Trophoblast cell (in vitro differentiated cells and primary cell): ENCODE measurements around the gene OR4D1.
"Not testable (repeated sequence)": the region's sequence is repeated elsewhere in the genome, so short reads cannot be mapped to it uniquely, and the experiment has no call there.

Source experiments
- DNase-seq, 2 donors: peaks; one replicate each; pipeline ENCODE4 v3.0.0-alpha.2; 2016
- H2AFZ ChIP-seq: 2 replicates; pipeline ENCODE4 v1.6.1; 2013; ENCODE audit warnings: low read length, moderate library complexity, mild to moderate bottlenecking; ENCODE audit not compliant: insufficient read depth, poor library complexity
- H2AK5ac ChIP-seq: 2 replicates; pipeline ENCODE4 v1.6.1; 2013; ENCODE audit warnings: mild to moderate bottlenecking, low read length
- H2BK120ac ChIP-seq: 2 replicates; pipeline ENCODE4 v1.6.1; 2013; ENCODE audit warnings: low read length, mild to moderate bottlenecking, moderate library complexity; ENCODE audit not compliant: insufficient read depth, poor library complexity
- H2BK12ac ChIP-seq: 2 replicates; pipeline ENCODE4 v1.6.1; 2013; ENCODE audit warnings: mild to moderate bottlenecking, low read length, moderate library complexity
- H2BK5ac ChIP-seq: 2 replicates; pipeline ENCODE4 v1.6.1; 2013; ENCODE audit warnings: low read length, low read depth, moderate library complexity, mild to moderate bottlenecking; ENCODE audit not compliant: poor library complexity
- H3K14ac ChIP-seq: 2 replicates; pipeline ENCODE4 v1.6.1; 2013; ENCODE audit warnings: mild to moderate bottlenecking, low read length
- H3K18ac ChIP-seq: 2 replicates; pipeline ENCODE4 v1.6.1; 2013; ENCODE audit warnings: mild to moderate bottlenecking, low read length
- H3K23ac ChIP-seq: 2 replicates; pipeline ENCODE4 v1.6.1; 2013; ENCODE audit warnings: low read length
- H3K27ac ChIP-seq: 2 replicates; pipeline ENCODE4 v1.5.1; 2013; ENCODE audit warnings: low read depth, mild to moderate bottlenecking, inconsistent platforms, low read length, moderate library complexity
- H3K27me3 ChIP-seq: 2 replicates; pipeline ENCODE4 v1.6.1; 2013; ENCODE audit warnings: inconsistent platforms, mild to moderate bottlenecking, low read length, moderate library complexity; ENCODE audit not compliant: insufficient read depth
- H3K36me3 ChIP-seq, 2 experiments: 1 replicate in 1 of 2; 2 replicates in 1 of 2; pipeline ENCODE4 v1.6.1; 2013; ENCODE audit warnings: low read length in 2 of 2, mild to moderate bottlenecking in 2 of 2, moderate library complexity in 1 of 2; ENCODE audit not compliant: insufficient read depth in 2 of 2, control insufficient read depth in 1 of 2
- H3K4ac ChIP-seq: 2 replicates; pipeline ENCODE4 v1.6.1; 2013; ENCODE audit warnings: low read depth, mild to moderate bottlenecking, low read length, moderate library complexity
- H3K4me1 ChIP-seq, 2 experiments: 1 replicate in 1 of 2; 2 replicates in 1 of 2; pipeline ENCODE4 v1.6.1; 2013; ENCODE audit warnings: low read length in 2 of 2, mild to moderate bottlenecking in 2 of 2, moderate library complexity in 1 of 2; ENCODE audit not compliant: insufficient read depth in 2 of 2, control insufficient read depth in 1 of 2
- H3K4me2 ChIP-seq: 2 replicates; pipeline ENCODE4 v1.6.1; 2013; ENCODE audit warnings: inconsistent platforms, mild to moderate bottlenecking, low read length, moderate library complexity
- H3K4me3 ChIP-seq: 2 replicates; pipeline ENCODE4 v1.5.1; 2013; ENCODE audit warnings: mild to moderate bottlenecking, low read depth, low read length, inconsistent platforms
- H3K79me1 ChIP-seq: one replicate; pipeline ENCODE4 v1.6.1; 2013; ENCODE audit warnings: low read length
- H3K79me2 ChIP-seq: 2 replicates; pipeline ENCODE4 v1.6.1; 2013; ENCODE audit warnings: low read length, mild to moderate bottlenecking; ENCODE audit not compliant: control insufficient read depth, insufficient read depth, poor library complexity
- H3K9ac ChIP-seq: 2 replicates; pipeline ENCODE4 v1.6.1; 2013; ENCODE audit warnings: mild to moderate bottlenecking, low read length
- H3K9me3 ChIP-seq: 2 replicates; pipeline ENCODE4 v1.6.1; 2013; ENCODE audit warnings: low read depth, mild to moderate bottlenecking, control low read depth, inconsistent platforms, low read length; ENCODE audit not compliant: insufficient read depth
- H4K12ac ChIP-seq: 2 replicates; pipeline ENCODE4 v1.6.1; 2013; ENCODE audit warnings: low read depth, mild to moderate bottlenecking, low read length, moderate library complexity
- H4K8ac ChIP-seq: 2 replicates; pipeline ENCODE4 v1.6.1; 2013; ENCODE audit warnings: low read depth, mild to moderate bottlenecking, low read length, moderate library complexity
- H4K91ac ChIP-seq: one replicate; pipeline ENCODE4 v1.6.1; 2013; ENCODE audit warnings: low read depth, mild to moderate bottlenecking, low read length, moderate library complexity
- WGBS: extraction: QIAGEN DNeasy Blood & Tissue Kit; methylation state at CpG from one replicate; pipeline ENCODE4 v1.1.7; 2013; ENCODE audit warnings: missing lambda C conversion rate; ENCODE audit not compliant: insufficient read length, insufficient coverage; ENCODE audit errors: extremely low coverage; 5-methylcytosine and 5-hydroxymethylcytosine counted together

Gene OR4D1

DNA sequence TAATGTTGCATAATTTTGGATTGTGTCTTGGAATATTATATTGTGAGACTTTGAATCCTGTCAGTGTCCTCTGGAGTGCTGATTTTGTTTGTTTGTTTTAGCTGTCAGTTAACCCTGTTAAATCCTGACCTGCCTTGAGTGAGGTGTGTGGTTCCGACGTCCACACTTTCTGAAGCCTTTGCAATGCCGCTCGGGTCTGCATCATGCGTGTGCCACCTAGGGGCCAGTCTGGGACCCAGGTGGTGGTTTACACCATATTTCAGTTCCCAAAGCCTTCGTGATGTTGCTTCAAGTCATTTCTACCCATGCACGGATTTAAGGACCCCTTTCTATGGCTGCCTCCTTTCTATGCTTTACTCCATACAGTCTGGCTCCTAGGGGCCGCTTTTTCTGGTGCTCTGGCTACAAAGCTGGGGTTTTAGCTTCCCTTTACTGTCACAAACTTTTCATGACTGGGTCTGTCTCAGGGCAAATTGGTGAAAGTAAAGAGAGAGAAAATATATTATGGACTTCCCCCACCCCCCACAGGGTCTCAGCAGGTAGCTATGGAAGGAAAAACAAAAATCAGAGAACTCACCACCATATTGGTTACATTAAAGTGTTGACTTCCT, 11.4 kb upstream of the OR4D1 start:
- no peak overlapping the region for H3K27ac ChIP-seq
- no peak overlapping the region for H2BK5ac ChIP-seq
- no peak overlapping the region for H4K91ac ChIP-seq
- no peak overlapping the region for H4K12ac ChIP-seq
- no peaks in the 10 kb centered on the region for H3K27me3 ChIP-seq
- H3K4me3 ChIP-seq, result no peak overlapping the region
- no peaks in the 10 kb centered on the region for H3K9me3 ChIP-seq
- peak in 1 of 2 donors; percentile 42 for DNase-seq
- no peak overlapping the region for H2AFZ ChIP-seq
- no peaks in the 10 kb centered on the region for H3K36me3 ChIP-seq
- no peak overlapping the region for H3K4me2 ChIP-seq
- H4K8ac ChIP-seq, result no peak overlapping the region
- H3K23ac ChIP-seq, result no peak overlapping the region
- no peaks in the 10 kb centered on the region for H3K79me2 ChIP-seq
- H2BK120ac ChIP-seq, result no peak overlapping the region
- no peak overlapping the region for H3K4ac ChIP-seq
- no peak overlapping the region for H3K14ac ChIP-seq
- no peak overlapping the region for H2BK12ac ChIP-seq
- no peaks in the 10 kb centered on the region for H3K4me1 ChIP-seq
- WGBS, result no CpG with 5 or more reads among the region's 8 CpGs
- H3K79me1 ChIP-seq, result no peaks in the 10 kb centered on the region
- no peak overlapping the region for H2AK5ac ChIP-seq
- H3K9ac ChIP-seq, result no peak overlapping the region
- H3K18ac ChIP-seq, result no peak overlapping the region

GRCh38 chr17:58141505-58141904, 6.7 kb upstream of the OR4D1 start:
- Histone ChIP-seq H3K27me3 (no peaks in the 10 kb centered on the region), H2BK12ac (no peak overlapping the region), H2AK5ac (no peak overlapping the region), H3K79me1 (no peaks in the 10 kb centered on the region), H3K4me1 (no peaks in the 10 kb centered on the region), H3K4ac (no peak overlapping the region), H3K14ac (no peak overlapping the region), H4K91ac (no peak overlapping the region), H2BK5ac (no peak overlapping the region), H4K8ac (no peak overlapping the region), H4K12ac (no peak overlapping the region), H3K9ac (no peak overlapping the region), H3K27ac (no peak overlapping the region), H3K23ac (no peak overlapping the region), H3K79me2 (no peaks in the 10 kb centered on the region), H3K4me2 (no peak overlapping the region), H2AFZ (no peak overlapping the region), H3K9me3 (peaks cover 1% of the 10 kb centered on the region), H2BK120ac (no peak overlapping the region), H3K4me3 (no peak overlapping the region), H3K18ac (no peak overlapping the region), H3K36me3 (no peaks in the 10 kb centered on the region)
- WGBS, result 100% methylated on average over 2 of the region's 5 CpGs
- DNase-seq, result no peak

DNA sequence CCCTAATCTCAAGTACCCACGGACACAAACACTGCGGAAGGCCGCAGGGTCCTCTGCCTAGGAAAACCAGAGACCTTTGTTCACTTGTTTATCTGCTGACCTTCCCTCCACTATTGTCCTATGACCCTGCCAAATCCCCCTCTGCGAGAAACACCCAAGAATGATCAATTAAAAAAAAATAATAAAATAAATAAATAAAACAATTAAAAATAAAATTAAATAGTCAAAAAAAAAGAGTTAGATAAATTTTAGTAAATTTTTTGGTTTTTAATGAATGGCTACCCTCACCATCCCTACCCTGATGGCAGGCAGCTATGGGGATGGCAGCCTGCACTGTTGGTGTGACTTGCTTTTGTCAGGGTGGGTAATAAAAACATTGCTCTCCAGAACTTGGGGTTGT, 4.8 kb upstream of the OR4D1 start:
- not testable (repeated sequence) for H3K4ac ChIP-seq, H4K12ac ChIP-seq, H3K36me3 ChIP-seq, H2BK12ac ChIP-seq, H3K27me3 ChIP-seq, H3K4me2 ChIP-seq, H3K18ac ChIP-seq, H2AFZ ChIP-seq, H3K4me3 ChIP-seq, DNase-seq, H3K4me1 ChIP-seq, H4K8ac ChIP-seq, H3K9me3 ChIP-seq, H3K79me1 ChIP-seq, H3K27ac ChIP-seq, H4K91ac ChIP-seq, H2BK5ac ChIP-seq, H3K9ac ChIP-seq, H3K14ac ChIP-seq, H2AK5ac ChIP-seq, H2BK120ac ChIP-seq, H3K79me2 ChIP-seq, H3K23ac ChIP-seq
- no CpG with 5 or more reads among the region's 4 CpGs for WGBS

DNA sequence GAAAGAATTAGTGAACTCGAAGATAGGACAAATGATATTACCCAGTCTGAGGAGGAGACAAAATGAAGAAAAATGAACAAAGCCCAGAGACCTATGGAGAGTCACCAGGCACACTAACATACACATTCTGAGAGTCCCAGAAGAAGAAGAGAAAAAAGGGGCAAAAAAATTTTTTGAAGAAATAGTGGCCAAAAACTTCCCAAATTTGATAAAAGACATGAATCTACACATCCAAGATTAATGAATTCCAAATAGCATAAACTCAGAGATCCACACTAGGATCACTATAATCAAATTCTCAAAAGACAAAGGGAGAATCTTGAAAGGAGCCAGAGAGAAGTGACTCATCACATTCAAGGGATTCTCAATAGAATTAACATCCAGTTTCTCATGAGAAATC, 3.4 kb upstream of the OR4D1 start:
- H3K4me3 ChIP-seq, result no peak overlapping the region
- H3K4ac ChIP-seq, result no peak overlapping the region
- no peak overlapping the region for H2BK120ac ChIP-seq
- WGBS, result no CpG with 5 or more reads among the region's 1 CpG
- no peak overlapping the region for H2BK5ac ChIP-seq
- H3K18ac ChIP-seq, result no peak overlapping the region
- H3K4me2 ChIP-seq, result no peak overlapping the region
- H3K79me2 ChIP-seq, result no peaks in the 10 kb centered on the region
- no peak overlapping the region for H4K91ac ChIP-seq
- no peak overlapping the region for H2AK5ac ChIP-seq
- no peaks in the 10 kb centered on the region for H3K36me3 ChIP-seq
- H3K14ac ChIP-seq, result no peak overlapping the region
- H2BK12ac ChIP-seq, result no peak overlapping the region
- peaks cover 1% of the 10 kb centered on the region for H3K9me3 ChIP-seq
- H3K4me1 ChIP-seq, result no peaks in the 10 kb centered on the region
- no peak for DNase-seq
- H4K12ac ChIP-seq, result no peak overlapping the region
- H3K27me3 ChIP-seq, result no peaks in the 10 kb centered on the region
- H2AFZ ChIP-seq, result no peak overlapping the region
- H3K23ac ChIP-seq, result no peak overlapping the region
- no peak overlapping the region for H3K9ac ChIP-seq
- no peak overlapping the region for H4K8ac ChIP-seq
- H3K27ac ChIP-seq, result no peak overlapping the region
- H3K79me1 ChIP-seq, result no peaks in the 10 kb centered on the region
